Suprapubic skin (tissue), 4 donors: Measurements from ENCODE around the gene IRF9. TPM values are rescaled to one million over a fixed set of nuclear protein-coding genes. Genes with fewer than 3 reads are reported as not detected.

Source experiments
- DNase-seq, 2 donors: peaks; one replicate each; pipeline ENCODE4 v3.0.0-alpha.2; 2019; ENCODE audit warnings: low spot score in 2 of 2
- H3K27ac ChIP-seq: fragments of 200-600 bp; sonication (generic); one replicate; pipeline ENCODE4 v1.5.1; 2019
- H3K27me3 ChIP-seq: fragments of 200-600 bp; sonication (generic); one replicate; pipeline ENCODE4 v1.5.1; 2019
- H3K36me3 ChIP-seq: fragments of 200-600 bp; sonication (generic); one replicate; pipeline ENCODE4 v1.5.1; 2019
- H3K4me1 ChIP-seq: fragments of 200-600 bp; sonication (generic); one replicate; pipeline ENCODE4 v1.5.1; 2019
- H3K4me3 ChIP-seq: fragments of 200-600 bp; sonication (generic); one replicate; pipeline ENCODE4 v1.5.1; 2019; ENCODE audit warnings: mild to moderate bottlenecking
- H3K9me3 ChIP-seq: fragments of 200-600 bp; sonication (generic); one replicate; pipeline ENCODE4 v1.5.1; 2019
- CTCF ChIP-seq, 2 donors: fragments of 200-600 bp in 1 of 2; fragments of 450-650 bp in 1 of 2; sonication (generic) in 1 of 2; IDR thresholded peaks; one replicate each; pipeline ENCODE4 v1.5.1; 2016 to 2019; ENCODE audit warnings: antibody characterized with exemption in 2 of 2, mild to moderate bottlenecking in 1 of 2, moderate library complexity in 1 of 2
- EP300 ChIP-seq: sonication (generic); formaldehyde crosslinking; IDR thresholded peaks from one replicate; pipeline ENCODE4 v1.6.1; 2017; ENCODE audit warnings: antibody characterized with exemption
- POLR2A ChIP-seq, 2 donors: fragments of 450-650 bp; IDR thresholded peaks; one replicate each; pipeline ENCODE4 v1.6.1; 2017; ENCODE audit warnings: antibody characterized with exemption in 2 of 2, mild to moderate bottlenecking in 2 of 2, moderate library complexity in 2 of 2
- POLR2AphosphoS5 ChIP-seq, 3 donors: sonication (generic); formaldehyde crosslinking; IDR thresholded peaks; one replicate each; pipeline ENCODE4 v1.6.1; 2017; ENCODE audit warnings: antibody characterized with exemption in 3 of 3
- WGBS: methylation state at CpG from one replicate; pipeline ENCODE4 v1.1.5; 2018; 5-methylcytosine and 5-hydroxymethylcytosine counted together
- total RNA-seq, 4 donors: library from RNA; depleted of rRNA; stranded (reverse); fragments of >200 nt; gene quantifications; one replicate each; pipeline ENCODE4 v1.1.0, GENCODE V29; 2016

The IRF9 gene
- total RNA-seq: 10 to 100 TPM; 31.1 to 45.2 (median 37.5) TPM

DNA sequence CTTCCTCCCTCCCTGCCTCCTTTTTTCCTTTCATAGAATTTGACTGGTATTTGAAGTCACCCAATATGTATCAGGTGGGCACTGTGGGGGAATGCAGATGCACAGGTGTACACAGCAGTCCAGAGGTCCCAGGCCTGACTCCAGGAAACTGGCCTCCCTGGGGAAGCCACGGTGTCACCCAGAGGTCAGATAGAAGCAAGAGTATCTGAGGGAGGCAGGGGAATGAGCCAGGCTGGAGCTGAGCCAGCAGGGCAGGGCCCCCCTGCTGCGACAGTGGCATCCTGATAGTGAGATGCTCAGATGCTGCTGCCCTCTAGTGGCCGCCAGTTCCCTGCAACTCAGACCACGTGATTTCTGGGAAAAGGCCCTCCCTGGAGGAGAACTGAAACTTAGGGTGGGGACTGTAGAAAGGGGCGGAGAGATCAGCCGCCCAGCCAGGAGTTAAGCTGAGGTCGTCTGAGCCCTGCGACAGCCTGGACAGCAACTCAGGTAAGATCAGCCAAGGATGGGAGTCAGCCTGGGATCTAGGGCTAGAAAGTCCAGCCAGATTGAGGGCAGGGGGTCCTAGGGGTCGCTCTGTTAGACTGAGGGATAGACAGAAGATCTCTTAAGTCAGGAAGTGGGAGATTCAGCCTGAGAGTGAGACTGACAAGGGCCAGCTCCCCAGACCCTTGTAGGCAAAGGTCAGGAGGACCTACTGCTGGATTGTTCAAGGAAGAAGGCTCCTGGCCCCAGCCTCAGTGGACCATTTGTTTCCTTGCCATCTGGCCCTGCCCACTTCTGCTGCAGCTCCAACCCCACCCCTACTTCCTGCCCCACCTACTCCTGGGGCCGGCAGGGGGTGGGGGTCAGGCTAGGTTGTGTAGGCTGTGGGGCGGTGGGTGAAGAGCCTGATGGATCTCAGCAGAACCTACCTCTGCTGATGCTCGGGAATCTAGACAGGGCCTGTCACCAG, at the start of gene IRF9:
Gene IRF9 (plus strand): TSS at position 416 of the 955 bp plus-strand sequence. CDS start 880 bp downstream, outside the sequence.
- 1% methylated on average over 12 of the region's 12 CpGs for whole genome bisulfite sequencing
- no peaks in the 10 kb centered on the region for H3K9me3 ChIP-seq
- no peaks in the 10 kb centered on the region for H3K27me3 ChIP-seq
- peak within 1 kb of the TSS; percentile 64 for H3K4me3 ChIP-seq
- TF ChIP-seq CTCF (IDR thresholded peaks at IDR 0.05) (peak; percentile 91 to 96), POLR2AphosphoS5 (IDR thresholded peaks at IDR 0.05) (peak; percentile 82 to 98 (median 92)), EP300 (no peak), POLR2A (IDR thresholded peaks at IDR 0.05) (peak in 1 of 2 donors; percentile 29)
- H3K27ac ChIP-seq: peak within 1 kb of the TSS; percentile 83
- DNase-seq: peak; percentile 97 to 98
- H3K4me1 ChIP-seq: peaks cover 47% of the 10 kb centered on the region
- peaks cover 67% of the 10 kb centered on the region for H3K36me3 ChIP-seq

DNA sequence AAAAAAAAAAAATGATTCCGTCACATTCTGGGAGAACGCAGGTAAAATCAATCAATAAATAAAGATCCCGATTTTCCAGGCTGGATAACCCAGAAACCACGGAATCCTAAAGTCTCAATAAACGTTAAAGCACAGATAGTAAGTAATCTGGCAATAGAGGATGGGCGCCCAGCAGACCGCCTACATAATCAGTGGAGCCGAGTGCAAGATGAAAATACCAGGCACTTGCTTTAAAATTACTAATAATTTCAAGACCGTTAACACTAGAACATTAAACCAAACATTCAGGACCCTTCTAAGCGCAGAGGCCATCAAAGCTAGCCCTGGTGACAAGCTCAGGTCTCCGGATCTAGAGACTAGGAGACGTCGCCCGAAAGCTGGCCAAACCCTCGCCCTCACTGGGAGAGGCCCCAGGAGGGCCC, 47.7 kb upstream of the IRF9 start:
- Histone ChIP-seq H3K9me3 (no peaks in the 10 kb centered on the region), H3K36me3 (peaks cover 14% of the 10 kb centered on the region), H3K27ac (peak overlapping the region; percentile 100), H3K4me3 (peak overlapping the region; percentile 70), H3K4me1 (peaks cover 35% of the 10 kb centered on the region), H3K27me3 (no peaks in the 10 kb centered on the region)
- WGBS: 19% methylated on average over 15 of the region's 15 CpGs
- TF ChIP-seq EP300 (no peak), POLR2A (IDR thresholded peaks at IDR 0.05) (no peak), CTCF (IDR thresholded peaks at IDR 0.05) (no peak), POLR2AphosphoS5 (IDR thresholded peaks at IDR 0.05) (no peak)
- no peak for DNase-seq

DNA sequence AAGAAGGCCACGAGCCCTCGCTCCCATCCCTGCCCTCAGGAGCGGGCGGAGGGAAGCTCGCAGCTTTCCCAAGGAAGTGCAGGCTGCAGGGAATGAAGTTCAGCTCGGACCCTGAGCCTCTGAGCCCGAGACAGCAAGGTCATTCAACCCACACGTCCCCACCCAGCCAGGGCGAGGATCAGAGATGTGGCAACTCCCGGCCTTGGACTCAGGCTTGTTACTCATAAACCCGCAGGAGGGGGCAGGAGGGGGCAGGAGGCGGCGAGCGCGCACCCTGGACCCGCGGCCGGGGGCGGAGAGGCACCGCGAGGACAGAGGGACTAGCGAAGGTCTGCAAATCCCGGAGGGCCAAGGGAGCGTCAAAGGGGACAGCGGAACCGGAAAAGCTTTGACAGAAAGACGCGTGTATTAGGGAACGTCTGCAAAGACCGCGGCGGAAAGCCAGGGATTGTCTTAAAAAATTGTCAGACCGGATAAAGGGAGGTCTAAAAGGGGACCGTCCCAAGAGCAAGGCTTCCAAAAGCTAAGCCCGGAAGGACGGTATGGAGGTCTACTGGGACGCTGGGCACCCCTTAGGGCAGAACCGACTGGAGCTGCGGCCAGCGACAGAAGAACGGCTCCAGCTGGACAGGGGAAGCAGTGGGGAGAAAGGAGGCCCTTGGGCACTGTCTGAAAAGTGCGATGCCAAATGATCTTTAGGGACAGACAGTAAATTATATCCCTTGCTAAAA, 47.1 kb upstream of the IRF9 start:
- Histone ChIP-seq H3K4me3 (peak overlapping the region; percentile 70), H3K36me3 (peaks cover 19% of the 10 kb centered on the region), H3K27ac (peak overlapping the region; percentile 100), H3K4me1 (peaks cover 30% of the 10 kb centered on the region), H3K9me3 (no peaks in the 10 kb centered on the region), H3K27me3 (no peaks in the 10 kb centered on the region)
- 0% methylated on average over 23 of the region's 42 CpGs for WGBS
- DNase-seq: peak; percentile 94
- no peak for TF ChIP-seq POLR2A (IDR thresholded peaks at IDR 0.05)
- TF ChIP-seq POLR2AphosphoS5 (IDR thresholded peaks at IDR 0.05): peak in 1 of 3 donors; percentile 32
- no peak for TF ChIP-seq CTCF (IDR thresholded peaks at IDR 0.05)
- TF ChIP-seq EP300: no peak

- no peaks in the 10 kb centered on the region for H3K27me3 ChIP-seq
- peak; percentile 99 for DNase-seq
- peaks cover 27% of the 10 kb centered on the region for H3K36me3 ChIP-seq
- peak within 1 kb of the TSS; percentile 70 for H3K4me3 ChIP-seq
- H3K27ac ChIP-seq: peak within 1 kb of the TSS; percentile 100
- no peaks in the 10 kb centered on the region for H3K9me3 ChIP-seq
- WGBS: under 1% methylated on average over 40 of the region's 65 CpGs
- peaks cover 27% of the 10 kb centered on the region for H3K4me1 ChIP-seq
- TF ChIP-seq CTCF (IDR thresholded peaks at IDR 0.05) (no peak), EP300 (peak; percentile 81), POLR2A (IDR thresholded peaks at IDR 0.05) (peak; percentile 7 to 39), POLR2AphosphoS5 (IDR thresholded peaks at IDR 0.05) (peak; percentile 93 to 99 (median 98))
Observed at GRCh38 chr14:24114532-24115421, 46.3 kb upstream of the IRF9 start, which contains the start of the genes DCAF11 and NRL. Gene DCAF11 (plus strand): TSS chr14:24114777. CDS start chr14:24115595, 818 bp downstream. Gene NRL (minus strand): TSS chr14:24114949. CDS start chr14:24082848, 32,101 bp downstream.
